HFF-Myc (cell line): Measurements from ENCODE around the gene KCNJ6.

ENCODE experiments used
- DNase-seq: peaks from one replicate; pipeline ENCODE4 v3.0.0-alpha.2; 2011; ENCODE audit warnings: low read depth; ENCODE audit errors: extremely low read depth
- H3K4me3 ChIP-seq: replicated peaks from 2 replicates; pipeline ENCODE4 v1.5.1; 2011; ENCODE audit warnings: low read depth, mild to moderate bottlenecking, control low read depth, low read length
- TF ChIP-seq, protein P1 (sequence below): IDR thresholded peaks from 2 replicates; pipeline ENCODE4 v1.5.1; 2012; ENCODE audit warnings: mild to moderate bottlenecking, low read depth, low read length, control low read depth; ENCODE audit errors: missing control alignments

The KCNJ6 gene

GRCh38 chr21:37639756-37640155, 276.5 kb downstream of the KCNJ6 start:
- TF ChIP-seq, protein P1, sequence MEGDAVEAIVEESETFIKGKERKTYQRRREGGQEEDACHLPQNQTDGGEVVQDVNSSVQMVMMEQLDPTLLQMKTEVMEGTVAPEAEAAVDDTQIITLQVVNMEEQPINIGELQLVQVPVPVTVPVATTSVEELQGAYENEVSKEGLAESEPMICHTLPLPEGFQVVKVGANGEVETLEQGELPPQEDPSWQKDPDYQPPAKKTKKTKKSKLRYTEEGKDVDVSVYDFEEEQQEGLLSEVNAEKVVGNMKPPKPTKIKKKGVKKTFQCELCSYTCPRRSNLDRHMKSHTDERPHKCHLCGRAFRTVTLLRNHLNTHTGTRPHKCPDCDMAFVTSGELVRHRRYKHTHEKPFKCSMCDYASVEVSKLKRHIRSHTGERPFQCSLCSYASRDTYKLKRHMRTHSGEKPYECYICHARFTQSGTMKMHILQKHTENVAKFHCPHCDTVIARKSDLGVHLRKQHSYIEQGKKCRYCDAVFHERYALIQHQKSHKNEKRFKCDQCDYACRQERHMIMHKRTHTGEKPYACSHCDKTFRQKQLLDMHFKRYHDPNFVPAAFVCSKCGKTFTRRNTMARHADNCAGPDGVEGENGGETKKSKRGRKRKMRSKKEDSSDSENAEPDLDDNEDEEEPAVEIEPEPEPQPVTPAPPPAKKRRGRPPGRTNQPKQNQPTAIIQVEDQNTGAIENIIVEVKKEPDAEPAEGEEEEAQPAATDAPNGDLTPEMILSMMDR = no peak
- DNase-seq = no peak
- no peak overlapping the region for H3K4me3 ChIP-seq

GRCh38 chr21:37636152-37636860, 280.0 kb downstream of the KCNJ6 start:
- no peak overlapping the region for H3K4me3 ChIP-seq
- no peak for DNase-seq
- TF ChIP-seq, protein P1 = no peak

GRCh38 chr21:37631319-37632117, 284.7 kb downstream of the KCNJ6 start:
- DNase-seq = no peak
- TF ChIP-seq, protein P1 = no peak
- no peak overlapping the region for H3K4me3 ChIP-seq

GRCh38 chr21:37630872-37631271, 285.4 kb downstream of the KCNJ6 start:
- H3K4me3 ChIP-seq = no peak overlapping the region
- no peak for DNase-seq
- TF ChIP-seq, protein P1 = no peak

DNA sequence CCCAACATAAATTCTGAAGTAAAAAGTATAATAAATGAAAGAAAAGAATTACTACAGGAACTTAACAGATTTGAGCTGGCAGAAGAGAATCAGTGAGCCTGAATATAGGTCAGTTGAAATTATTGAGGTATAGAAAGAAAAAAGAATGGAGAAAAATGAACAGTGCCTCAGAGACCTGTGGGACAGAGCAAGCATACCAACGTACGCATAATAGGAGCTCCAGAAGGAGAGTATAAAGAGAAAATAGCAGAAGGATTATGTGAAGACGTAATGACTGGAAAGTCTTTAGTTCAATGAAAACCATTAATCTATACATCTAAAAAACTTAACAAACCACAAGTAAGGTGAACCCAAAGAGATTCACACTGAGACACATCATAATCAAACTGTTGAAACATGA, 287.9 kb downstream of the KCNJ6 start:
- no peak for DNase-seq
- no peak overlapping the region for H3K4me3 ChIP-seq
- TF ChIP-seq, protein P1 = no peak

DNA sequence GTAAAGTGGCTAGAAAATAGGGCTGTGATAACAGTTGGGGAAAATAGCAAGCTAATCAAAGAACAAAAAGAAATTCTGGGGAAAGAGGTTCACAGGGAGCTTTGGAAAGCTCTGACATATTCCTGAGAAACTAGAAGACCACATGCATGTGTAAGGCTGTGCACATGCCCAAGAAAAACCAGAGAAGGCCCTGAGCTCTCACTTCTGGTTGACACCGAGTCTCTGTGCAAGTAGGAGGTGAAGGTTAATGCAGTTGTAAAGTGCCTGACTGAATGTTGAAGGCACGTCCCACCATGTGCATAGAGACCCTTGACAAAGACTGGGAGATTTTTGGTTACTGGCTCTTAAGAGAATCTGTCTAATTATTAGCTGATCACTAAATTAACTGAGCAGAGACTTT, 288.7 kb downstream of the KCNJ6 start:
- H3K4me3 ChIP-seq = no peak overlapping the region
- no peak for DNase-seq
- TF ChIP-seq, protein P1 = no peak

- DNase-seq = no peak
- H3K4me3 ChIP-seq = no peak overlapping the region
- TF ChIP-seq, protein P1 = no peak
These were observed 289.2 kb downstream of the KCNJ6 start for GRCh38 chr21:37627074-37627473.
